Ishikawa (cell line): ENCODE measurements around the gene SCARF1.

ENCODE experiments used
- CREB1 ChIP-seq: IDR thresholded peaks from 2 replicates; pipeline ENCODE4 v1.6.1; 2012; ENCODE audit warnings: low read depth
- EGR1 ChIP-seq: IDR thresholded peaks from 2 replicates; pipeline ENCODE4 v1.6.1; 2012
- EP300 ChIP-seq: IDR thresholded peaks from 2 replicates; pipeline ENCODE4 v1.6.1; 2012; ENCODE audit warnings: borderline replicate concordance
- FOXM1 ChIP-seq: IDR thresholded peaks from 2 replicates; pipeline ENCODE4 v1.6.1; 2012; ENCODE audit warnings: low read depth, borderline replicate concordance
- REST ChIP-seq: IDR thresholded peaks from 2 replicates; pipeline ENCODE4 v1.6.1; 2012; ENCODE audit warnings: low read depth, mild to moderate bottlenecking
- TAF1 ChIP-seq: IDR thresholded peaks from 2 replicates; pipeline ENCODE4 v1.6.1; 2012; ENCODE audit warnings: low read depth, mild to moderate bottlenecking
- ZBTB7A ChIP-seq: IDR thresholded peaks from 2 replicates; pipeline ENCODE4 v1.6.1; 2012; ENCODE audit warnings: low read depth

GRCh38 chr17:1638171-1638590, 7.4 kb downstream of the SCARF1 start:
- TF ChIP-seq EP300 (no peak), FOXM1 (no peak), REST (no peak), ZBTB7A (no peak), EGR1 (no peak), TAF1 (no peak), CREB1 (no peak)
